NCI-H2227 treated with DMSO at 0.1 percent for 48 hours (cell line): ENCODE results near the gene GRIA1.
"Not testable (repeated sequence)": the region's sequence is repeated elsewhere in the genome, so short reads cannot be mapped to it uniquely, and the experiment has no call there.

Source experiments
- DNase-seq: peaks from one replicate; lab custom pipeline; 2025; lab: John Stamatoyannopoulos, UW

The GRIA1 gene

GRCh38 chr5:153831973-153832372 lies 341.5 kb downstream of the GRIA1 start:
- DNase-seq = no peak

GRCh38 chr5:153835891-153836515 lies 345.5 kb downstream of the GRIA1 start:
- DNase-seq = no peak

GRCh38 chr5:153849303-153850113 lies 359.0 kb downstream of the GRIA1 start:
- DNase-seq = not testable (repeated sequence)

GRCh38 chr5:153860195-153860886 lies 369.9 kb downstream of the GRIA1 start:
- no peak for DNase-seq

- DNase-seq = not testable (repeated sequence)
Measured at GRCh38 chr5:153862906-153863305, 372.4 kb downstream of the GRIA1 start.
